NK-92 treated with Interleukin-12 subunit alpha and Interleukin-12 subunit beta, amount 100 ng/mL, for 24 hours (cell line): ENCODE data around the gene BACH1.

ENCODE experiments used
- DNase-seq: peaks from one replicate; lab custom pipeline; 2025; lab: John Stamatoyannopoulos, UW

Gene BACH1

GRCh38 chr21:29293495-29293894 is 5.2 kb upstream of the BACH1 start:
- no peak for DNase-seq

DNA sequence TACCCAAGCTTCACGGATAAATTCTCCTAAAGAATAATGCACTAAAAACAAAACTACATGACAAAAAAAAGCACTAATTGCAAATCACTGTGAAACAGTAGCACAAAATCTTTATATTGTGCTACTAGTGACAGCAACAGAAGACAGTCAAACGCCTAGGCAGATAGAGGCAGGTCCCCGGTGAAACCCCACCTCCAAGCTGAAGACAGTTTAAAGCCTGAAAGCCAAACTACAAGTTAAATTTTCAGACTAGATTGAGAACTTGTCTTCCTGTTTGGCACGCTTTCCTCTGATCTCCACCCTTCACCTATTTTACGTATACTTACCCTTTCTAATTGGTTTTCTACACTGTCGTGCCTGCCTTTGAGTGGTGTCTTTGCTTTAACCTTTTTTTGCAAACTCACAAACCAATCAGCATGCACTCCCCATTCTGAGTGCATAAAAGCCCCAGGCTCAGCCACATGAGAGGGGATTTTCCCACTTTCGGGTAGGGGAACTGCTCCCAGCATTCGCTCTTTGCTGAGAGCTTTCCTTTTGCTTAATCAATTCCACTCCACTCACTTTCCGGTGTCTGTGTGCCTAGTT is 3.6 kb upstream of the BACH1 start:
- DNase-seq, result no peak

GRCh38 chr21:29296446-29296845 is 2.3 kb upstream of the BACH1 start:
- DNase-seq, result no peak

DNA sequence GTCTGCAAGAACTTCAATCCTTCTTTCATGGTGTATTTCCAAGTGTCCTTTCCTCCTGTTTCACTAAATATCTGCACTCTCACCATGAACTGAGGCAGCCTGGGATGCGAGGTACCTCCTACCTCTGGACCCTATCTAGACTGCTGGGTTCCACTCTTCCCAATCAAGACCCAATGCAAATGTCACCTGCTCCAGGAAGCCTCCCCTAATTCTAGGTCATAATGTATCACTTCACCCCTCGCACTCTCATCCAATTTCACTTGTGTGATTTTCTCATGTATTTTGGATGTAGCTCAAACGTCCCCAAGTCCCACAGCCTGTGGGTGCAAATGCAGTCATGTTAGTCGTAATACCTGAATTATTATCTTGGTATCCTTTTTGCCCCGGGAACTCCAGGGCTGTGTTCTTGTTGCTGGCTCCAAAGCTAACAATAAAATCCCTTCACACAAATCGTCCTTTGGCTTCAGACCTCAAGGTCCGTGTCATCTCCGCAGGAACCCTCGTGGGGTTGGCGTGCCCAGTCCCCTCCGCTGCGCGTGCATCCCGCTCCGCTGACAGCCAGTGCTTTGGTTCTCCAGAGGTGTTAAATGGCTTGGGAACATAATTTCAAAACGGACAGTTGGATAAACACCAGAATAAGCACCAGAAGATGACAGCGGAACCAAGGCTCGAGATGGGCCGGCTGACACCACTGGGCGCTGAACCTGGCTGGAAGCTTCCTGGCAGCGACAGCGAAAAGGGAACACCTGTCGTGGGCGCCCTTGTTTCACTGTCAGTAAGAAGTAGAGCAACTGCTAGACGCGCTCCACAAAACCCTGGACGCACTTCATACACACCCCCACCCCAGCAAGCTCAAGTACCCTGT is 1.0 kb upstream of the BACH1 start:
- no peak for DNase-seq

DNA sequence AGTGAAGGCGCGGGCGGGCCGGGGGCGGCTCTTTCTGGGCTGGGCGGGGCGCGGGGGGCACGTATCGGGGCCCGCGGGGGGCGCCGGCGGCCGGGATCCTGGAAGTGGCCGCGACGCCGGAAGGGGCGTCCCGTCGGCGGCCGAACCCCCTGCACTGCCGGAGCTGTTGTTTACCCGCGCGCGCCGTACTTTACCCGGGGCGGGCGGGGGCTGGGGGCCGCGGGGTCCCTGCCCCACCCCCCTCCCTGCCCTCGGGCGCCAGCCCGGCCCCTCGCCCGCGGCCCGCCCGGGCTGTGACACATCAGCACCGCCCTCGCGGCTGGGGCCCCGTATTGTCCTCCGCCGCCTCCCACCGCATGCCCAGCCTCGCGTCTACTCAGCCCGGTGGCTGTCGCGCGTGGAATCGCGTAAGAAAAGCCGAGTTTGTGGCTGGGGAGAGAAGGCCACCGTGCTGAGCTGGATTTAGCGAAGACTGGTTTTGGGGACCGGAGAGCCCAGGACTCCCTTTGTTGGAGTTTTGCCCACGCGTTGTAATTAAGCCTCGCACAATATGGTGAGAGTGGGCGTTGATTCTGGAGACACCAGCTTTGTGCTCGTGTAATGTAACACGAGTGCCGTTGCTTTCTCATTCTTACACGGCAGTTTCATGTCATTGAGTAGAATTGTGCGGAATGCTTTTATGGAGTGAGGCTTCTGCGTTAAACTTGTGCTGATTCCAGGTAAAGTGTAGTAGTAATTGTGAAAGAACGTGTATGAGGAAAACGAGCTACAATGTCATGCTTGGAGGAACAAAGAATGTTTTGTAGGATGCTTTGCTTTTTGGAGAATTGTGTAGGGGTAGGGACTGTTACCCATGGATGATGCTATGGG is 559 bp downstream of the BACH1 start:
- no peak for DNase-seq

GRCh38 chr21:29299916-29300806 is 1.4 kb downstream of the BACH1 start:
- DNase-seq, result peak; percentile 37

DNA sequence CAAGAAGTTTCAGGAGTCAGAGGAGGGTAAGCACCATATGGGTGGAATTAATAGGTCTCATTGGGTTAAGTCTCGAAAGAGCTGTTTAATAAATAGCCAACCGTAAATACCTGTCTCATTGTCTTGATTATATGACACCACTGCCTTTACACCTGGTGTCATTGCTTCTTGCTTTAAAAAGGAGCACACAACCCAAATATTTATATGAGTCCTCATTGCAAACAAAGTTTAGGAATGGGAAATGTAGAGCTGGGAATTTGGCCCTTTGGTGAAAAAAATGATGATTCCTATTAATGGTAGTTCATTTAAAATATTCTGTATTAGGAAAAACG is 2.1 kb downstream of the BACH1 start:
- DNase-seq, result no peak

GRCh38 chr21:29301691-29302090 is 3.0 kb downstream of the BACH1 start:
- DNase-seq, result no peak

DNA sequence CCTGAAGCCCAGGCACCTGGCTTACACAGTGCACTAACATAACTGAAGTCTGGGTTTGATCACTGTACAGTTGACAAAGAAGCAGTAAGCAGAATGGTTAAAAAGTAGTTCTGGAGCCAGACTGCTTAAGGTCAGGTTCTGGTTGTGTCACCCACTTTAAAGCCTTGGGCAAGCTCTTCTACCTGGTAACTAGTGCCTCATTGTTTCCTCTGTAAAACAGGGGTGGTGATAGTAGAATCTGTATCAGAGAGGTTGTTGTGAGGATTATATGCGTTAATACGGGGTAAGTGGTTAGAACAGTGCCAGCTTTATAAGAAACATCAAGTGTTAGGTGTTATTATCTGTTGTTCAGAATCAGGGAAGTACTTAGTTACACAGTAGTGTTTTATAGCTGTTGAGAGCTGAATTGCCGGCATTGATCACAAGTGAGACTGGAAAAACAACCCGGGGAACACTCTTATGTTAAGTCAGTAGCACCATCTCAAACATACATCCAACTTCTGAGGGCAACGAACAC is 3.7 kb downstream of the BACH1 start:
- DNase-seq, result no peak

DNA sequence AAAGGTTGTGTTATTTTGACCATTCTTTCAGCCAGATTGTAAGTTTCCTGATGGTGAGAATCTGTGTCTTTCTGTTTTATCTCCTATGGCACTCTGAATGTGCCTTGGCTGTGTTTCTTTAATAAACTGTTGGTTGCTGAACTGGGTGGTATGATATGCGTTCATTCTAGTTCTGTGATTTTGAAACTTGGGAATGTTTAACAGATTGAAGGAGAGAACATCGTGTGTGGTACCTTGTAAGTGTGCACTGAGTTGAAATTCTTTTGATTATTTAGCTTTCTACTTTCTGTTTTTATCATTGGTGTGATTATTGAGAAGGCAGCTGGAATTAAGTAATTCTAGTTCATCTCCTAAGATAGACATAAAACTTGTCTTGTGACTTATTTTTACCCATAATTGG is 4.6 kb downstream of the BACH1 start:
- no peak for DNase-seq

DNA sequence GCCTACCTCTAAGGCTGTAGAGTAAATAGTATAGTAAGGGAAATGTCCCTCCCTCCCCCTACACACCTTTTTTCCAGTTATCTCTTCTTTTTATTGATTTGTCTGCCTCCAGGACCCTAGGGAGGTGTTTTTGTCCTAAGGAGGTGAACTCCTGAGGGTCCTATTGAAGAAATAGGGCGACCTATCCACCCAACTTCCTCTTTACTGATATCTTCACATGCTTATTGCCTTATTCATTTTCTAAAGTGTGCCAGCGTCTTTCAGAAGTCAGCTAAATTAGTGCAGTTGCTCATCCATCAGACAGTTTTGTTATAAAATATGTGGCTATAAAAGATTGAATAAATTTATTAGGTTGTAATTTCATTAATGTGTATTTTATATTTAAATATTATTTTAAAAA is 5.9 kb downstream of the BACH1 start:
- no peak for DNase-seq

GRCh38 chr21:29305068-29305467 is 6.3 kb downstream of the BACH1 start:
- DNase-seq, result no peak

GRCh38 chr21:29305561-29305960 is 6.8 kb downstream of the BACH1 start:
- DNase-seq, result no peak

- no peak for DNase-seq
Observed at GRCh38 chr21:29306920-29307319, 8.2 kb downstream of the BACH1 start.

GRCh38 chr21:29307718-29308455 is 9.2 kb downstream of the BACH1 start:
- no peak for DNase-seq

GRCh38 chr21:29308456-29308783 is 9.7 kb downstream of the BACH1 start:
- DNase-seq, result no peak

DNA sequence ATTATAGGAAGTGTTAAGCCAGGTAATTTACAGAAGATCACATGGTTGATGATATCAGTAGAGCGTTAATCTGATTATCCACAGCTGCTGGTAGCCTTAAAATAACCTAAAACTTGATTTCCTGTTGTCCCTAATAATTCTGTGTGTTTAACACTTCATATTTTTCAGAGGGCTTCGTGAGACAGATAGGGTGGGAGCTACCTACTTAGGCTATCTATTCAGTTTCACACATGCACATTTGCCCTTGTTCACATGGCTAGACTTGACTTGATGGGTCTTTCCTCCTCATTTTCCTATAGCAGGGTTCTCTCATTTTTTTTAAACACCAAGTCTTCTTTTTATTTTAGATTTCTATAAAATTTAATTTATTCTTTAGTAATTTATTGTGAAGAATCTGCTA is 11.0 kb downstream of the BACH1 start:
- DNase-seq, result no peak

DNA sequence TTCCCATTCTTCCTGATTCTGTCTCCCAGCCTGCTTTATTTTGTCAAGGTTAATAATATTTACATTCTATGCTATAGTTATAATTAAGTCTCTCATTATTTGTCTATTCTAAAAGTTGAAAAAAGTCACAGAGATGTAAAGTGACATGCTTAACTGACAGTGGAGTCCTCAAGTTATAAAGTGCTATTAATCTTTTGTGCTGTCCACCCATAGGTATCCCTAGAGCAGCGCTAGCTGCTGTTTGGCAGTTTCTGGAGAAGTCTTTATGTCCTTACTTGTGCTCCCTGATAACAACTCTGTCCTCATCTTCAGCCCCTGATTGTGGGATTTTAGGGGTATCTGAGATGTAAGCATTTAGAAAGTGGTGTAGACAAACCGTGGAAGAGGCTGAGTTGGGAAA is 13.1 kb downstream of the BACH1 start:
- no peak for DNase-seq

DNA sequence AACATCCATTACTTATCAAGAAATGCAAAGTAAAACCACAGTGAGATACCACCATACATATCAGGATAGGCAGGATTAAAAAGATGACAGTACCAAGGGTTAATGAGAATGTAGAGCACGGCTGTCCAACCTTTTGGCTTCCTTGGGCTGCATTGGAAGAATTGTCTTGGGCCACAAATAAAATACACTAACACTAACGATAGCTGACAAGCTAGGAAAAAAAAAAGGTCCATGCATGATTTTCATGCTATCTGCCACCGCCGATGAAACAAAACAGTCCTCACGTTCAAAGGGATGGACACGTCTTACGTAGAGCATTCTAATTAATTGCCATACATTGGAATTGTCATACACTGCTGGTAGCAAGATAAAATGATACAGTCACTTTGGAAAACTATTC is 14.3 kb downstream of the BACH1 start:
- no peak for DNase-seq

- DNase-seq, result no peak
Observed at GRCh38 chr21:29313662-29314408, 15.1 kb downstream of the BACH1 start.
